Spleen (tissue), 7 donors: Measurements from ENCODE around the gene SLC4A1AP.

Source experiments
- POLR2AphosphoS5 ChIP-seq, 3 donors: sonication (generic); formaldehyde crosslinking; IDR thresholded peaks; one replicate each; pipeline ENCODE4 v1.5.1; 2017; ENCODE audit warnings: antibody characterized with exemption in 3 of 3
- TF ChIP-seq, protein P1 (sequence below), 11 experiments: fragments of 200-600 bp in 7 of 11; fragments of 450-650 bp in 4 of 11; sonication (generic) in 4 of 11; IDR thresholded peaks in 8 of 11; conservative IDR thresholded peaks in 3 of 11; 1 replicate in 7 of 11; 2 replicates in 4 of 11; pipeline versions ENCODE4 v1.4.0 to v1.8.0; 2016 to 2021; ENCODE audit warnings: antibody characterized with exemption in 11 of 11, inconsistent platforms in 4 of 11, mild to moderate bottlenecking in 1 of 11
- donor health status: DM: no; HTN: no; CAD: no; lungs with moderate emphysema.
- donor health status: DM: no; HTN: no; CAD: no.
- donor health status: DM: no; HTN: no; CAD: no.

- no peak for TF ChIP-seq POLR2AphosphoS5 (IDR thresholded peaks at IDR 0.05)
- TF ChIP-seq, protein P1, sequence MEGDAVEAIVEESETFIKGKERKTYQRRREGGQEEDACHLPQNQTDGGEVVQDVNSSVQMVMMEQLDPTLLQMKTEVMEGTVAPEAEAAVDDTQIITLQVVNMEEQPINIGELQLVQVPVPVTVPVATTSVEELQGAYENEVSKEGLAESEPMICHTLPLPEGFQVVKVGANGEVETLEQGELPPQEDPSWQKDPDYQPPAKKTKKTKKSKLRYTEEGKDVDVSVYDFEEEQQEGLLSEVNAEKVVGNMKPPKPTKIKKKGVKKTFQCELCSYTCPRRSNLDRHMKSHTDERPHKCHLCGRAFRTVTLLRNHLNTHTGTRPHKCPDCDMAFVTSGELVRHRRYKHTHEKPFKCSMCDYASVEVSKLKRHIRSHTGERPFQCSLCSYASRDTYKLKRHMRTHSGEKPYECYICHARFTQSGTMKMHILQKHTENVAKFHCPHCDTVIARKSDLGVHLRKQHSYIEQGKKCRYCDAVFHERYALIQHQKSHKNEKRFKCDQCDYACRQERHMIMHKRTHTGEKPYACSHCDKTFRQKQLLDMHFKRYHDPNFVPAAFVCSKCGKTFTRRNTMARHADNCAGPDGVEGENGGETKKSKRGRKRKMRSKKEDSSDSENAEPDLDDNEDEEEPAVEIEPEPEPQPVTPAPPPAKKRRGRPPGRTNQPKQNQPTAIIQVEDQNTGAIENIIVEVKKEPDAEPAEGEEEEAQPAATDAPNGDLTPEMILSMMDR (IDR thresholded peaks at IDR 0.05 in 8 of 11, conservative IDR thresholded peaks at IDR 0.05 in 3 of 11), result no peak
These were observed 26.4 kb downstream of the SLC4A1AP start for GRCh38 chr2:27690052-27690451.
